NCI-H1694 (cell line): ENCODE measurements around the gene TIGD4.

Experiments used
- DNase-seq: peaks from one replicate; lab custom pipeline; 2025; lab: John Stamatoyannopoulos, UW

Gene TIGD4

DNA sequence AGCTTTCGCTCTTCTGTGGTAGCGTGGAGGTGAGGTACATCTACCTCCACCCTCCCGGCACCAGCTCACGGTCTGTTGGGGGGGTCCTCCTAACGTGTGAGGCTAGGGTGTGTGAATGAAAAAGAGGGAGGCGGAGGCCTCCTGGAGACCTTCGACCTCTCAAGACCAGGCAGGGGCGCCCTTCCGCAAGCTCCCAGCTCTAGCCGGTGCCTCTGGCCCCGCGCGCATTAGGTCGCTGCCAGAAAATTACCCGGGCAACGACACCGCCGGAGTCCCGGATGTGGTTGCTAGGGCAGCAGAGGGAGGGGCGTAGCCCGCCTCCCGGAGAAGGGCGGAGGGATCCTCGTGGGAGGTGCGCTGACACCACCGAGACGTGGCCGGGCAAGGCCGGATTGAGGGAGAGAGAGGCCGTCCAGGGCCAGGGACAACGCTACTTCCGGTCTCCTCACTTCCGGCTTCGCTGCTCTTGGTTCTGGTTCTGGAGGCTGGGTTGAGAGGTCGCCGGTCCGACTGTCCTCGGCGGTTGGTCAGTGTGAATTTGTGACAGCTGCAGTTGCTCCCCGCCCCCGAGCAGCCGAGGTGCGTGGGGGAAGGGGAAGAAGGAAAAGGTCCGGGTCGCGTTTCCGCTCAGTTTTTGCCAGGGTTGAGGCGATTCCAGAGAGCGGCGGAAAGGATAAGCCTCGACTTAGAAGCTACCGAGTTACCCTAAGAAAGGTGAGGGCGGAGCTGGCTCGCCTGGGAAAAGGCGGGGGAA lies at the start of gene TIGD4, which contains the start of gene ARFIP1:
Gene TIGD4, minus strand, starts transcription at position 218 of the 754 bp plus-strand sequence. CDS start 8,726 bp downstream, outside the sequence.
Gene ARFIP1, plus strand, starts transcription at position 442 of the 754 bp plus-strand sequence. CDS start 49,680 bp downstream, outside the sequence.
- DNase-seq, result peak; percentile 85

DNA sequence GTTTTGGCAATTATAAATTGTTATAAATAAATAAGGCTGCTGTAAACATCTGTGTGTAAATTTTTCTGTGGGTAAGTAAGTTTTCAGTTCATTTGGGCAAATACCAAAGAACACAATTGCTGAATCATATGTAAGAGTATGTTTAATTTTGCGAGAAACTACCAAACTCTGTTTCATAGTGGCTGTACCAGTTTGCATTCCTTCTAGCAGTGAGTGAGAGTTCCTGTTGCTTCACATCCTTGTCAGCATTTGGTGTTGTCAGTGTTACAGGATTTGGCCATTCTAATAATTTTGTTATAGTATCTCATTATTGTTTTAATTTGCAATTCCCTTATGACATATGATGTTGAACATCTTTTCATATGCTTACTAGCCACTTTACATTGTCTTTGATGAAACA lies 48.6 kb upstream of the TIGD4 start:
- DNase-seq, result no peak

DNA sequence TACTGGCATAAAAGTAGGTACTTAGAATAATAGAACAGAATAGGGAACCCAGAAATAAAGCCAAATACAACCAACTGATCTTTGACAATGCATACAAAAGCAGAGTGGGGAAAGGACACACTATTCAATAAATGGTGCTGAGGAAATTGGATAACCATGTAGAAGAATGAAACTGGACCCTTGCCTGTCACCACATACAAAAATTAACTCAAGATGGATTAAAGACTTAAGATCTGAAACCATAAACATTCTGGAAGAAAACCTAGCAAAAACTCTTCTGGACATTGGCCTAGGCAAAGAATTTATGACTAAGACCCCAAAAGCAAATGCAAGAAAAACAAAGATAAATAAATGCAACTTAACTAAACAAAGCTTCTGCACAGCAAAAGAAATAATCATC lies 45.8 kb upstream of the TIGD4 start:
- no peak for DNase-seq

DNA sequence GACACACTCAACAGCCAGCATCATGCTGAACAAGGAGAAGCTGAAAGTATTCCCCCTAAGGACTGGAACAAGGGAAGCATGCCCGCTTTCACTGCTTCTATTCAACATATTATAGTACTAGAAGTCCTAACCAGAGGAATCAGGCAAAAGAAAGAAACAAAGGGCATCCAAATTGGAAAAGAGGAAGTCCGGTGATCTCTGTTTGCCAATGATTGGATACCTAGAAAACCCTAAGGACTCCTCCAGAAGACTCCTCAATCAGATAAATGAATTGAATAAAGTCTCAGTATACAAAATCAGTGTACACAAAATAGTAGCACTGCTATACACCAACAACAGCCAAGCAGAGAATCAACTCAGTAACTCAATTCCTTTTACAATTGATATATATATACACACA lies 45.0 kb upstream of the TIGD4 start:
- DNase-seq, result no peak

DNA sequence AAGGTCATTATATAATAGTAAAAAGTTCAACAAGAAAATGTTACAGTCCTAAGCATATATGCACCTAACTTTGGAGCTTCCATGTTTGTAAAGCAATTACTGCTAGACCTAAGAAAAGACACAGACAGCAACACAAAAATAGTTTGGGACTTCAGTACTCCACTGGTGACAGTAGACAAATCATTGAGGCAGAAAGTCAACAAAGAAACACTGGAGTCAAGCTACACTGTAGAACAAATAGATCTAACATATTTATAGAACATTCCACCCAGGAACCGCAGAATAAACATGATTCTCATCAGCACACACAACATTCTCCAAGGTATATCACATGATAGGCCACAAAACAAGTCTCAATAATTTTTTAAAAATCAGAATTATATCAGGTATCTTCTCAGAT lies 42.8 kb upstream of the TIGD4 start:
- DNase-seq, result no peak

DNA sequence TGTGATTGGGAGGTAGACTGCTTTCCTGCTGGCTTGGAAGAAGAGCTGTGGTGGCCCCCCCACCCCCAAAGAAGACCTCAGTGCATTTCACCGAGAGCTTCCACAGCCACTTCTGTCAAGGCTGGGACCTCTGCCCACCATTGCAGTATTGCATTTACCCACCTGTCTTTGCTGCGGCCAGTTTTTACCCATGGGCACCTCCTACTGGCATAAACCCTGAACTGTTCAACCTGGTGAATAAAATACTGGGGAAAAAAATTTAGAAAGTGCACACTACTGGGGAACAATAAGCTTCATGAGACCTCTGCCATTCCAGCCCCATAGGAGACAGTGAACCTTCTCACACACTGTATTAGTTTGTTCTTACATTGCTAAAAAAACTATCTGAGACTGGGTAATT lies 40.5 kb upstream of the TIGD4 start:
- no peak for DNase-seq

DNA sequence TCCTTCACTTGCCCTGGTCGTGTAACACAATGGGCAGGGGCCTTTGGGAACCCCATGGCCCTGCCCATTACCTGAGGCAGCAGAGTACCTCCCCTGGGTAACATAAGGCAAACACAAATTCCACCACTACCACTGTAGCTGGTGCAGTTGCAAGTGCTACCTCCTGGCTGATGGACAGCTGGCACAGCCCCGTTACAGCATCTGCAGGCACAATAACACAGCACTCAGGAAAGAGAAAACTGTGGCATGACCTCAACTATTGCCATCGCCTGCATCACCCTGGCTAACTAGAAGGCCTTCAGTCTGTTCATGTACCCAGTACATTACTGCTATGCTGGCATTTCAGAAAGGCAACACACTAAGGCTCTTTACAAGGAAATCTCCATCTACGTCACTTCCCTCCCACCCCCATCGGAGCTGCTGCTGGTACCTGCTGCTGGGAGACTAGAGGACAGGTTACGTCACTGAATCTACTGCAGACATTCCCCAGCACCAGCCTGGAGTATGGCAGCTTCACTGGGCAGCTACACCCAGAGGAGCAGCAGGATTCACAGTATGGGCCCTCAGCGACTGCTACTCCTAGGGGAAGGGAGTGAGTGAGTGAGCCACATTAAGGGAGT lies 39.6 kb upstream of the TIGD4 start:
- no peak for DNase-seq

DNA sequence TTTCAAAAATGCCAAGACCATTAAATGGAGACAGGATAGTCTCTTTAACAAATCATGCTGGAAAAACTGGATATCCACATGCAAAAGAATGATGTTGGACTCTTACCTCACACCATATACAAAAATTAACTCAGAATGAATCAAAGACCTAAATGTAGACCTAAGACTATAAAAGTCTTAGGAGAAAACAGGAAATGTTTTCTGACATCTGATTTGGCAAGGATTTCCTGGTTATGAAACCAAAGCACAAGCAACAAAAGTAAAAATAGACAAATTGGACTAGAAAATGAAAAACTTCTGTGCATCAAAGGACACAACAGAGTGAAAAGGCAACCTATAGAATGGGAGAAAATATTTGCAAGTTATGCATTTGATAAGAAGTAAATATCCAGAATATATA lies 37.8 kb upstream of the TIGD4 start:
- DNase-seq, result no peak

DNA sequence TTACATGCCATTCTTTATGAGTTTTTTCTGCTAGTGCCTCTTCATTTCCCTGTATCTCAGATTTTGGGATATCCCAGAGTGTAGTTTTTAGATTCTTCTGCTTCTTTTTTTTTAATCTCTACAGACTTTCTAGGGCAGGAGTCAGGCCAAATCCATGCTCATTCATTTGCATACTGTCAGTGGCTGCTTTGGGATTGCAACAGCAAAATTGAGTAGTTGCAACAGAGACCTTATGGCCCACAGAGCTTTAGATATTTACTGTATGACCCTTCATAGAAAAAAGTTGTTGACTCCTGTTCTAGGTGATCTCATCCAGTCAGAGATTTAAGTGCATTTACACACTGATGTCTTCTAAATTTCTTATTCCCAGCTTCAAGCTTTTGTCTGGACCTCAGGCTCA lies 35.5 kb upstream of the TIGD4 start:
- no peak for DNase-seq

DNA sequence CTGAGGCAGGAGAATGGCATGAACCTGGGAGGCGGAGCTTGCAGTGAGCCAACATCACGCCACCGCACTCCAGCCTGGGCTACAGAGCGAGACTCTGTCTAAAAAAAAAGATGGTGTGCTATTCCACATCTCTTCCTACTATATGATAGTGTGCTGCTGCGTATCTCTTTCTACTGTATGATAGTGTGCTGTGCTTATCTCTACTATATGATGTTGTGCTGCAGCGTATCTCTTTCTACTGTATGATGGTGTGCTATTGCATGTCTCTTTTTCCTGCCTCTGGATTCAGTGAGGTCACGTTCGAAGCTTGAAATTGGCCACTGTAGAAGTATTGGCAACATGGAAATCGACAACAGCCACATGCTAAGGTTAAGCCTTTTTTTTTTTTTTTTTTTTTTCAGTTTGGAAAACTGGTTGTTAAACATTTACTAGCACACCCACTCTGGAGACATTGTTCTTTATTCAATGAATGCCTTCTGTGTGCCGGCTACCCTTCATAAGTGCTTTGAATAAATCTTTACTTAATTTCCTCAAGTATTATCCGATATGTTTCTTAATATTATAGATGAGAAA lies 31.3 kb upstream of the TIGD4 start:
- DNase-seq, result no peak

DNA sequence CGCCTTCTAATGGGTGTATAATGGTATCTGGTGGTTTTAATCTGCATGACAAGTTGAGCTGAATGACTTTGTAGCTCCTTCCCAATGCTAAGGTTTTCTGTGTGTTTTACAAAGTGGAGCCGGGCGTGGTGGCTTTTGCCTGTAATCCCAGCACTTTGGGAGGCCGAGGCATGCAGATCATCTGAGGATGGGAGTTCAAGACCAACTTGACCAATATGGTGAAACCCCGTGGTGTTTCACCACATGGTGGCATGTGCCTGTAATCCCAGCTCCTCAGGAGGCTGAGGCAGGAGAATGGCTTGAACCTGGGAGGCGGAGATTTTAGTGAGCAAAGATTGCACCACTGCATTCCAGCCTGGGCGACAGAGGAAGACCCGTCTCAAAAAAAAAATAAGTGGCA lies 29.1 kb upstream of the TIGD4 start:
- DNase-seq, result no peak

DNA sequence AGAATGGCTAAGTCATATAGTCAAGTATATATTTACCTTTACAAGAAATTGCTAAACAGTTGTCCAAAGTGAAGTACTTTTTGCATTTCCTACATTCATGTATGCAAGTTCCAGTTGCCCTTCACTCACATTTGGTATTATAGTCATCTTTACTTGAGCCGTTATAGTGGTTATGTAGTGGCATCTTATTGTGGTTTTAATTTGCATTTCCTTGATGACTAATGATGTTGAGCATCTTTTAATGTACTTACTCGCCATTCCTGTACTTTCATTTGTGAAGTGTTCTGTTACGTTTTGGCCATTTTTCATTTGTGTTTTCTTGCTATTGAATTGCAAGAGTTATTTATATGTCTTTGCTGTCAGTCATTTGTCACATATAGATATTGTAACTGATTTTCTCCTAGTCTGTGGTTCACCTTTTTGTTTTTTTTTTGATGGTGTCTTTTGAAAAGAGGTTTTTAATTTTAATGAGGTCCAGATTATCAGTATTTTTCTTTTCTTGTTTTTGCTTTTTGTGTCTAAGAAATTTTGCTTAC lies 27.8 kb upstream of the TIGD4 start:
- no peak for DNase-seq

DNA sequence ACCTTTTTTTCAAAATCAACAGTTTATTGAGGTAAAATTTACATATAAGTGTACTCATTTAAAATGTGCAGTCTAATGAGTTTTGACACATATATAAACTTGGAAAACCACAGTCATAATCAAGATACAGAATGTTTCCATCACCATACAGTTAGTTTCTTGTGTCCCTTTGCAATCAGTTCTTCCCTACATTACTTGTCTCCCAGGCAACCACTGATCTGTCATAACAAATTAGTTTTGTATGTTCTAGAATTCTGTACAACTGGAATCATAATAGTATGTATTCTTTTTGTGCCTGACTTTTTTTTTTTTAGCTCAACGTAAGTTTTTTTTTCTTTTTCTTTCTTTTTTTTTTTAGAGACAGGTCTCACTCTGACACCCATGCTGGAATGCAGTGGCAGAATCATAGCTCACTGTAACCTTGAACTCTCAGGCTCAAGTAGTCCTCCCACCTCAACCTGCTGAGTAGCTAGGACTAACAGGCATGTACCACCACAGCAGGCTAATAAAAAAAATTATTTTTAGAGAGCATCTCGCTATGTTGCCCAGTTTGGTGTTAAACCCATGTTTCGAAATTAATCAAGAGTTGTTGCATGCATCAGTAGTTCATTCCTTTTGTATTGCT lies 27.1 kb upstream of the TIGD4 start:
- DNase-seq, result no peak

DNA sequence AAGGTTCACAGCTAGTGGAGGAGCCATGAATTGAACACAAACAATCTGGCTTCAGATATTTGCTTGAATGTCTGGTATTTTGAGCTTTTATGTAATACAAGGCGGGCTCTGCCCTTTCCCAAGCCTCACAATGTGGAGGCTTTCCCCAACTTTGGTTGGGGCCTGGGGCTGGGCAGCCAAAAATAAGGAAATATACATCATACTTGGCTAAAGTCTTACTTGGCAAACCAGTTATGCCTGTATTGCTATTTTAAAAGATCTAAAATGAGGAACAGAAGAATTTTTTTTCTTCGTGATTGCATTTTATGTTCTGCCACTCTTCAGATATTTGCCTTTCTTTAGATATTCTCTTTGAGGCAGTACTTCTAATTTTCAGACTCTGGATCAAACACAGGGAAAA lies 26.3 kb upstream of the TIGD4 start:
- no peak for DNase-seq

DNA sequence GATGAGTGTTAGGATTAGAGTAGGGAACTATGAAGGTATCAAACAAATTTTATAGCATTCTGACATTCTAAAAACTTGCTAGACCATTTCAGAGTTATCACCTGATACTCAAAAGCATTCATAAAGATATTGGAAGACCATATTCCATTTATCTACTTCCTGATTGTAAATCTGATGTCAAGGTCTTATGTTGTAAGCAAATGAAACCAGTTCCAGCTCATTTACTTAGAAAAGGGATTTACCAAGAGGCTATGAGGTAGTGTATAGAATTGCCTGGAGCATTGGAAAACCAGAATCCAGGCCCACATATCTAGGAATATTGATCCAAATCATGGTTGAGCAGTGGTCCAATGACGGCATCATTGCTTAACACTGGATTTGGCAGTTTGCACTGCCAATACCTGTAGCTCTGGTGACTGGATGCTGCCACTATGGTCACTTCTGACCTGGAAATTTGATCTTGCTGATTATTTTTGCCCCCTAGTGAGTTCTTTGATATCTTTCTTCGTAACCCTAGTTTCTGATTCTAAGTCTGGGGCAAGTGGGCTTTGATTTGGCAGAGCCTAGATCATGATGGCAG lies 25.6 kb upstream of the TIGD4 start:
- DNase-seq, result no peak

DNA sequence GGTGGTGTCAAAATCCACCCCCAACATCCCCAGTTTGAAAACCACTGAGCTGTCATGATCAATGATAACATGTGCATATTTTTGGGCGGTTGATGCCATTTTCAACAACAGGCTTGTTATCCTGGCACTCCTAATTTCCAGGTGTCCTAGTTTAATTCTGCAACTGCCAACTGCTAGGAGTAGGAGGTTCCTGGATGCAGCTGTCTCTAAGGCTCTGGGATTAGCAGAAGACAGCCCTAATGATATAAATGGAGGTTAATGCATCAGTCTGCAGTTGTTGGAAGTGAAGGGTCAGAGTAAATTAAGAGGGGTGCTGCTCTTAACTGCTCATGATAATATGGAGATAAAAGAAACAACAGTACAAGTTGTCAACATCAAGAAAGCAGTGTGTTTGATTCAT lies 24.0 kb upstream of the TIGD4 start:
- no peak for DNase-seq

DNA sequence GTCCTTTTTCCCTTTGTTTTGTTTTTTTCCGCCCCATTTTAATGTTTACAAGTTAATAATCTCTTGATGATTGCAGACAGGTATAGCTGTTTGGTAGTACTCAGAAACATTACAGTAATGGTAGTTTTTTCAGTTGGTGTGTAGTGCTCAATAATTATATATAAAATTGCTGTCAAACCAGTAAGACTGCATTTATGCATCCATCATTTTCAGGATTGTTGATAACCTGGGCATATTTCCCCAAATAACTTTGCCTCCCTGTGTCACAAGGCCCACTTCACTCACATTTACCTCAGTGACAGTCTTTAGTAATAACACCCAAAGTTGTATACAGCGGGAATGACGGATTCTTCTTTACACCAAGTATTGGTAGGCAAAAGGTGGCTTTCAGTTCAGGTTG lies 16.4 kb upstream of the TIGD4 start:
- DNase-seq, result no peak

DNA sequence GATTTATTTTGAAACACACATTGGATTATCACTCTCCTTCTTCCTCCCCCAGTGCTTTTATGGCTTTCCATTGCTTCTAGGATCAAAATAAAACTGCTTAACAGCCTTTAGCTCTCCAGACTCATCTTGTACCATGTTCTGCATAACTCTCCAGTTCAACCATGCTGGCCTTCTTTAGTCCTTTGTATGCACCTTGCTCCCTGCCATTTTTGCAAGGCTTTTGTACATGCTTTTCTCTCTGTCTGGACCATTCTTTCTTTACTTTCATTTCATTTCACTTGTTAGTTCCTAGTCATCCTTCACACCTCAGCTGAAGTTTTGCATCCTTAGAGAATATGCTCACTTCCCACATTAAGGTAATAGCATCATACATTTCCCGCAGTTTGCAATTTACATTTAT lies 7.1 kb upstream of the TIGD4 start:
- DNase-seq, result no peak

DNA sequence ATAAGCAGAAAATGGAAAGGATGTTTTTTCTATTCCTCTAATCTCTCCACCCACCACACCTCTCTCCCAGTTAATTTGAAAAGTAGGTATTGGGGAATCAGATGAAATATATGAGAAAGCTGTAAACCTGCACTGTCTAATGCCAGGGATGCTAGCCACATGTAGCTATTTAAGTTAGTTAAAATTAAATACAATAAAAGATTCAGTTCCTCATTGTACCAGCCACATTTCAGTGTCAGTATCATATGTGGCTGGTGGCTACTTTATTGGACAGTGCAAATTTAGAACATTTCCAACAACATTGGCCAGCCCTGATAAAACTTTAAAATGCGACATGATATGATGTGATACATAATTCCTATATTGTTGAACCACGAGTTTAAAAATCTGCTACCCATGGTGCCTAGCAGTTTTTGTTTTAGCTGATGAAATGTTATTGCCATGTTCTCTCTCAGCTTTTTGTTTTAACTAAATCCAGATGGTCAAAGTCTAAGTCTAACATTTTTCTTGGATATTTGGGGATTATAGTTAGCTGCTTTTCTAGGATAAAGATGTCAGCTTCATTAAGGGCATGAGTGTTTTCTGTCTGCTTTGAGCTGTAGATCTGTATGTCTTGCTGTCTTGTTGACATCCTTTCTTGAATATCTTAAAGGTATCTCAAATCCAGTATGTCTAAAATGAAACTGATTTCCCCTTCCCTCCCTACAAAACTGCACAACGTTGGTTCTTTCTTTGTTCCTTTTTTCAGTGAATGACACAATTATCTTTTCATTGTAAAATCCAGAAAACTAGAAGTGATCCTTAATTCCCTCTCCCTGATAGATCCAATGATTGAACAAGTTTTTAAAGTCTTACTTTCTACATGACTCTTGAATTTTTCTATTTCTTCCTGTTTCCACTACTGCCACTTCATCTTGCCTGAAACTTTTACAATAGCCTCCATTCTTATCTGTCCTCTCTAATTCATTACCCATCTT lies 6.4 kb upstream of the TIGD4 start:
- no peak for DNase-seq

DNA sequence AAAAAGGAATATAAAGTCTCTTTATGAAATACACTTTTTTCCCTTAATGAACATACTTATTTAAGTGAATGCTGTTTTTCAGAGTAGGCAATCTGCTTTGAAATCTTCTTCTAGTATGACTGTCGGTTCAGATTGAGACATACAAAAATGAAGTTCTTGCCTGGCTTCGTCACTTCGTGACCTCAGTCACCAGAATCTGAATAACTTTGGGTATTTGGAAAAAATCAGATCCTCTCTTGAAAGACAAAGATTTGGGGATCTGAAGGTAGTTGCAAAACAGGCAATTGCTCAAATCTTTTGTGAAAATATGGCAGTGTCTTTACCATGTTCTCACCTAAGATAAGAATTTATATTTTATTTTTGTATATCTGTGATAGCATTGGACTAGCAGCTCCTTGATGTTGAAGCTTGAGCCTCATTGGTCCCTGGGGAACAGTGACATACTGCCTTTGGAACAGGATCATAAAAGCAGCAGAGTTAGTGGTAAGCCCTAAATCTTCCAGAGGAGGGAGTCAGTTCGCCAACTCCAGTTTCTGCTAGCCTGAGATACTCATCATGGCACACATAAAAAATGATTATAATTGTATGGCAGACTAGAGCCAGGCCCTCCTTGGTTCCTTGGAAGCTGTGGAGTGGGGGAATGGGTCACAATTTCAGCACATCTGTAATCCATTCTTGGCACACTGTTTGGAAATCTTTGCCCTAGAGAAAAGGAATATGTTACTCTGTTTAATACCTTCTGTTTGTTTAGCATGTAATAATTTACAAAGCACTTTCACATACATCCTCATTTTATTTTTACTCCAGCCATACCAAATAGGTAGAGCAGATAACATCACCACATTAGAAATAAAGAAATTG lies 5.2 kb upstream of the TIGD4 start:
- peak; percentile 1 for DNase-seq
